Uterus (tissue), 4 donors: ENCODE results near the gene PIK3R3. TPM values are rescaled to one million over a fixed set of nuclear protein-coding genes. Genes with fewer than 3 reads are reported as not detected.
"Not testable (repeated sequence)": the region's sequence is repeated elsewhere in the genome, so short reads cannot be mapped to it uniquely, and the experiment has no call there.

Source experiments
- DNase-seq, 2 donors: peaks; one replicate each; pipeline ENCODE4 v3.0.0-alpha.2; 2019 to 2020
- H3K27ac ChIP-seq, 2 donors: fragments of 200-600 bp; sonication (generic); 1 replicate in 1 of 2; 2 replicates in 1 of 2; pipeline ENCODE4 v1.5.1; 2016 to 2018
- H3K27me3 ChIP-seq, 2 donors: fragments of 200-600 bp; sonication (generic); one replicate each; pipeline ENCODE4 v1.5.1; 2018 to 2019; ENCODE audit warnings: control low read depth in 1 of 2
- H3K36me3 ChIP-seq, 2 donors: fragments of 200-600 bp; sonication (generic); one replicate each; pipeline ENCODE4 v1.5.1; 2019; ENCODE audit warnings: control low read depth in 1 of 2
- H3K4me1 ChIP-seq, 2 donors: fragments of 200-600 bp; sonication (generic); one replicate each; pipeline ENCODE4 v1.5.1; 2018 to 2019; ENCODE audit warnings: control low read depth in 1 of 2
- H3K4me3 ChIP-seq, 2 donors: fragments of 200-600 bp; sonication (generic); 1 replicate in 1 of 2; 2 replicates in 1 of 2; pipeline ENCODE4 v1.5.1; 2018 to 2019; ENCODE audit warnings: mild to moderate bottlenecking in 1 of 2
- H3K9me3 ChIP-seq, 2 donors: fragments of 200-600 bp; sonication (generic); one replicate each; pipeline ENCODE4 v1.5.1; 2019; ENCODE audit warnings: control low read depth in 1 of 2
- POLR2A ChIP-seq, 2 donors: fragments of 450-650 bp; IDR thresholded peaks; one replicate each; pipeline ENCODE4 v1.6.1; 2016; ENCODE audit warnings: antibody characterized with exemption in 2 of 2, mild to moderate bottlenecking in 1 of 2, moderate library complexity in 1 of 2
- intact Hi-C: fragments of 100-400 bp; cut with DNase I; formaldehyde crosslinking; loops from one replicate; pipeline ENCODE4 v1.15.1; 2023; ENCODE audit warnings: low total_unique reads
- total RNA-seq, 4 donors: library from RNA; depleted of rRNA in 3 of 4; stranded (reverse); fragments of >200 nt in 3 of 4; gene quantifications; one replicate each; pipeline versions ENCODE4 v1.1.0 to v1.2.4, GENCODE V29; 2014 to 2023
- TF ChIP-seq, protein P1 (sequence below), 4 experiments: fragments of 200-600 bp in 2 of 4; fragments of 450-650 bp in 2 of 4; sonication (generic) in 2 of 4; IDR thresholded peaks; one replicate each; pipeline ENCODE4 v1.5.1; 2016 to 2019; ENCODE audit warnings: antibody characterized with exemption in 4 of 4, mild to moderate bottlenecking in 2 of 4, moderate library complexity in 1 of 4
- donor health status: DM: yes; HTN: yes; CAD: no.

PIK3R3 gene
- total RNA-seq, 4 donors from 2014 or later, result 23.5 to 83.7 (median 38.3) TPM

- H3K4me1 ChIP-seq, result no peaks in the 10 kb centered on the region
- intact Hi-C loops, result no loop called here
Measured at GRCh38 chr1:46097149-46097472, 35.3 kb downstream of the PIK3R3 start.

GRCh38 chr1:46096269-46097148 lies 35.9 kb downstream of the PIK3R3 start:
- H3K36me3 ChIP-seq, result no peaks in the 10 kb centered on the region
- no peaks in the 10 kb centered on the region for H3K9me3 ChIP-seq
- no peak for DNase-seq
- H3K4me1 ChIP-seq, result no peaks in the 10 kb centered on the region
- H3K27me3 ChIP-seq, result no peaks in the 10 kb centered on the region
- no peak overlapping the region for H3K4me3 ChIP-seq
- intact Hi-C loops, result no loop called here
- TF ChIP-seq, protein P1, sequence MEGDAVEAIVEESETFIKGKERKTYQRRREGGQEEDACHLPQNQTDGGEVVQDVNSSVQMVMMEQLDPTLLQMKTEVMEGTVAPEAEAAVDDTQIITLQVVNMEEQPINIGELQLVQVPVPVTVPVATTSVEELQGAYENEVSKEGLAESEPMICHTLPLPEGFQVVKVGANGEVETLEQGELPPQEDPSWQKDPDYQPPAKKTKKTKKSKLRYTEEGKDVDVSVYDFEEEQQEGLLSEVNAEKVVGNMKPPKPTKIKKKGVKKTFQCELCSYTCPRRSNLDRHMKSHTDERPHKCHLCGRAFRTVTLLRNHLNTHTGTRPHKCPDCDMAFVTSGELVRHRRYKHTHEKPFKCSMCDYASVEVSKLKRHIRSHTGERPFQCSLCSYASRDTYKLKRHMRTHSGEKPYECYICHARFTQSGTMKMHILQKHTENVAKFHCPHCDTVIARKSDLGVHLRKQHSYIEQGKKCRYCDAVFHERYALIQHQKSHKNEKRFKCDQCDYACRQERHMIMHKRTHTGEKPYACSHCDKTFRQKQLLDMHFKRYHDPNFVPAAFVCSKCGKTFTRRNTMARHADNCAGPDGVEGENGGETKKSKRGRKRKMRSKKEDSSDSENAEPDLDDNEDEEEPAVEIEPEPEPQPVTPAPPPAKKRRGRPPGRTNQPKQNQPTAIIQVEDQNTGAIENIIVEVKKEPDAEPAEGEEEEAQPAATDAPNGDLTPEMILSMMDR (IDR thresholded peaks at IDR 0.05), result no peak
- no peak for TF ChIP-seq POLR2A (IDR thresholded peaks at IDR 0.05)
- no peak overlapping the region for H3K27ac ChIP-seq

More at GRCh38 chr1:46097149-46097472, 35.3 kb downstream of the PIK3R3 start:
- no peaks in the 10 kb centered on the region for H3K9me3 ChIP-seq
- no peak for TF ChIP-seq POLR2A (IDR thresholded peaks at IDR 0.05)
- TF ChIP-seq, protein P1 (IDR thresholded peaks at IDR 0.05), result no peak
- no peak overlapping the region for H3K4me3 ChIP-seq
- H3K27ac ChIP-seq, result no peak overlapping the region
- H3K36me3 ChIP-seq, result no peaks in the 10 kb centered on the region
- DNase-seq, result no peak
- no peaks in the 10 kb centered on the region for H3K27me3 ChIP-seq

- H3K9me3 ChIP-seq, DNase-seq, H3K36me3 ChIP-seq, intact Hi-C loops, H3K4me3 ChIP-seq, H3K4me1 ChIP-seq, H3K27me3 ChIP-seq, H3K27ac ChIP-seq: not testable (repeated sequence)
Measured at GRCh38 chr1:46095110-46095509, 37.3 kb downstream of the PIK3R3 start.

DNA sequence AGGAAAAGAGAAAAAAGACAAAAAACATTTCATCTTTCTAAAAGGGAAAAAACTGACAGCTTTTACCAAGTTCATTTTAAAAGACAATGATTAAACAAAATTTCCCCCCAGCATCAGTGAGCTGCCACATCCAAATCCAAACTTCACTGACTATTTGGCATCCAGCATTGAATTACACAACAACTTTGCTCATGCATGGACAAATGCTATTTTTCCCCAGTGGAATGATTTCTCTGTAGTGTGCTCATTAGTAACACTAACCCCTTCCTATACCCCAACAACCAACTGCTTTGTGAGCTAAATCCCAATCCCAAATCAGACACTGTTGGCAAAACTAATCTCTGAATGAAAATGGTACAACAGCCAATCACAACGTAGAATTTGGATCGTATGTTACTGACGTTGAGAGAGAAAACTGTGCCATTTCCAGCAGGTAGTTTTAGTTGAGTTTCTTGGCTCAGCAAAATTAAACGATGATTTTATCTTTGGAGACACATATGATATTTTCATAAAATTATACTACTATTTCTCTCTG lies 37.9 kb downstream of the PIK3R3 start:
- Histone ChIP-seq H3K36me3 (no peaks in the 10 kb centered on the region), H3K9me3 (no peaks in the 10 kb centered on the region), H3K4me1 (no peaks in the 10 kb centered on the region), H3K27me3 (no peaks in the 10 kb centered on the region), H3K4me3 (no peak overlapping the region), H3K27ac (no peak overlapping the region)
- intact Hi-C loops, result no loop called here
- TF ChIP-seq, protein P1 (IDR thresholded peaks at IDR 0.05), result no peak
- no peak for TF ChIP-seq POLR2A (IDR thresholded peaks at IDR 0.05)
- DNase-seq, result no peak

DNA sequence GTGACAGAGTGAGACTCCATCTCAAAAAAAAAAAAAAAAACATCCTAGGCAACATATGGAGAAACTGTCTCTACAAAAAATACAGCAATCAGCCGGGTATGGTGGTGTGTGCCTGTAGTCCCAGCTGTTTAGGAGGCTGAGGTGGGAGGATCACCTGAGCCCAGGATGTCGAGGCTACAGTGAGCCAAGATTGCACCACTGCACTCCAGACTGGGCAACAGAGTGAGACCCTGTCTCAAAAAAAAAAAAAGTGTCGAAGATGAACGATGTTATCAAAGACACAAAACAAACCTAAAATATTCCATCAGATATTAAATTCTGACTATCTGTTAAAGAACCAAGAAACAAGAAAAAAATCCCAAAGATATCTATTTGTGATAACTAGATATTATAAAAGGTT lies 38.6 kb downstream of the PIK3R3 start:
- intact Hi-C loops, H3K27me3 ChIP-seq, H3K36me3 ChIP-seq, H3K27ac ChIP-seq, H3K4me3 ChIP-seq, H3K4me1 ChIP-seq, H3K9me3 ChIP-seq, DNase-seq: not testable (repeated sequence)

- Histone ChIP-seq H3K9me3 (no peaks in the 10 kb centered on the region), H3K27ac (no peak overlapping the region), H3K27me3 (no peaks in the 10 kb centered on the region), H3K4me1 (no peaks in the 10 kb centered on the region), H3K4me3 (no peak overlapping the region), H3K36me3 (no peaks in the 10 kb centered on the region)
- intact Hi-C loops, result no loop called here
- DNase-seq, result no peak
- TF ChIP-seq, protein P1 (IDR thresholded peaks at IDR 0.05), result no peak
- no peak for TF ChIP-seq POLR2A (IDR thresholded peaks at IDR 0.05)
Measured at GRCh38 chr1:46087891-46088290, 44.5 kb downstream of the PIK3R3 start.
